GM12891 (cell line): ENCODE data around the gene PHACTR3.

Experiments used
- POLR2A ChIP-seq: IDR thresholded peaks from 2 replicates; pipeline ENCODE4 v1.6.1; 2011; ENCODE audit warnings: low read depth, low read length, control low read depth
- TAF1 ChIP-seq: IDR thresholded peaks from 2 replicates; pipeline ENCODE4 v1.6.1; 2011; ENCODE audit warnings: low read depth, low read length, control low read depth

GRCh38 chr20:59753836-59754235 lies 149.5 kb downstream of the PHACTR3 start:
- TF ChIP-seq POLR2A: no peak
- no peak for TF ChIP-seq TAF1
